Gastrocnemius medialis (tissue), 4 donors: ENCODE data around the gene NARF. TPM values are rescaled to one million over a fixed set of nuclear protein-coding genes. Genes with fewer than 3 reads are reported as not detected.
A peak's percentile ranks its signal among the peaks of the same experiment; 100 is the strongest.

Experiments
- ATAC-seq, 2 donors: fragments of 150-250 bp; one replicate each; pipeline ENCODE4 v1.9.1; 2016
- DNase-seq, 2 donors: peaks; one replicate each; pipeline ENCODE4 v3.0.0-alpha.2; 2019
- H3K27ac ChIP-seq, 4 donors: fragments of 200-600 bp; sonication (generic); 1 replicate in 1 of 4; 2 replicates in 3 of 4; pipeline ENCODE4 v1.5.1; 2016 to 2018; ENCODE audit warnings: mild to moderate bottlenecking in 2 of 4, moderate library complexity in 1 of 4
- H3K27me3 ChIP-seq, 3 donors: fragments of 200-600 bp; sonication (generic) in 2 of 3; 1 replicate in 1 of 3; 2 replicates in 2 of 3; pipeline versions ENCODE4 v1.5.1 to v1.6.0; 2016 to 2019; ENCODE audit warnings: mild to moderate bottlenecking in 1 of 3, moderate library complexity in 1 of 3
- H3K36me3 ChIP-seq, 2 donors: fragments of 200-600 bp; sonication (generic) in 1 of 2; one replicate each; pipeline ENCODE4 v1.5.1; 2017 to 2018
- H3K4me1 ChIP-seq, 2 donors: fragments of 200-600 bp; sonication (generic) in 1 of 2; one replicate each; pipeline ENCODE4 v1.5.1; 2016 to 2017; ENCODE audit warnings: mild to moderate bottlenecking in 2 of 2
- H3K4me3 ChIP-seq, 4 donors: fragments of 200-600 bp; sonication (generic) in 3 of 4; 1 replicate in 1 of 4; 2 replicates in 3 of 4; pipeline ENCODE4 v1.5.1; 2016 to 2019; ENCODE audit warnings: mild to moderate bottlenecking in 2 of 4
- H3K9me3 ChIP-seq, 3 donors: fragments of 200-600 bp; sonication (generic) in 2 of 3; 1 replicate in 1 of 3; 2 replicates in 2 of 3; pipeline ENCODE4 v1.5.1; 2016 to 2019
- CTCF ChIP-seq, 5 experiments: fragments of 450-650 bp in 3 of 5; fragments of 200-600 bp in 2 of 5; sonication (generic) in 2 of 5; IDR thresholded peaks in 4 of 5; conservative IDR thresholded peaks in 1 of 5; 1 replicate in 4 of 5; 2 replicates in 1 of 5; pipeline ENCODE4 v1.5.1; 2016 to 2019; ENCODE audit warnings: antibody characterized with exemption in 5 of 5, mild to moderate bottlenecking in 3 of 5, moderate library complexity in 3 of 5
- POLR2A ChIP-seq, 2 donors: fragments of 450-650 bp; IDR thresholded peaks; one replicate each; pipeline ENCODE4 v1.6.1; 2017; ENCODE audit warnings: antibody characterized with exemption in 2 of 2, mild to moderate bottlenecking in 2 of 2, moderate library complexity in 2 of 2
- in situ Hi-C, 4 donors: fragments of 200-750 bp; cut with MboI; loops; one replicate each; pipeline versions ENCODE4 v1.15.0 to v1.8.0; 2017; ENCODE audit warnings: low sequenced_read_pairs in 4 of 4
- intact Hi-C: fragments of 100-400 bp; cut with DNase I; formaldehyde crosslinking; loops from one replicate; pipeline ENCODE4 v1.15.1; 2023; ENCODE audit warnings: low total_unique reads
- total RNA-seq, 4 donors: library from RNA; depleted of rRNA; stranded (reverse); fragments of >200 nt; gene quantifications; one replicate each; pipeline versions ENCODE4 v1.1.0 to v1.2.3, GENCODE V29; 2016

NARF gene
- total RNA-seq, 4 donors from 2014 or later, result 29.6 to 63.4 (median 49.0) TPM

GRCh38 chr17:82494236-82495055 is 35.9 kb downstream of the NARF start:
- Histone ChIP-seq H3K4me3 (no peak overlapping the region), H3K27me3 (no peaks in the 10 kb centered on the region), H3K36me3 (no peaks in the 10 kb centered on the region), H3K9me3 (no peaks in the 10 kb centered on the region), H3K4me1 (peaks cover 12 to 18% of the 10 kb centered on the region in 2 donors), H3K27ac (peak overlapping the region; percentile 42 to 66 (median 54))
- intact Hi-C loops (loop anchor here (1.0 kb wide), 1 partner anchor 36 kb away; the partner anchor contains the start of gene NARF), in situ Hi-C loops (no loop called here)
- ATAC-seq (peak; percentile 51 to 57), DNase-seq (peak; percentile 71 to 81)
- TF ChIP-seq CTCF (IDR thresholded peaks at IDR 0.05 in 4 of 5, conservative IDR thresholded peaks at IDR 0.05 in 1 of 5) (peak; percentile 64 to 84 (median 76)), POLR2A (IDR thresholded peaks at IDR 0.05) (no peak)

DNA sequence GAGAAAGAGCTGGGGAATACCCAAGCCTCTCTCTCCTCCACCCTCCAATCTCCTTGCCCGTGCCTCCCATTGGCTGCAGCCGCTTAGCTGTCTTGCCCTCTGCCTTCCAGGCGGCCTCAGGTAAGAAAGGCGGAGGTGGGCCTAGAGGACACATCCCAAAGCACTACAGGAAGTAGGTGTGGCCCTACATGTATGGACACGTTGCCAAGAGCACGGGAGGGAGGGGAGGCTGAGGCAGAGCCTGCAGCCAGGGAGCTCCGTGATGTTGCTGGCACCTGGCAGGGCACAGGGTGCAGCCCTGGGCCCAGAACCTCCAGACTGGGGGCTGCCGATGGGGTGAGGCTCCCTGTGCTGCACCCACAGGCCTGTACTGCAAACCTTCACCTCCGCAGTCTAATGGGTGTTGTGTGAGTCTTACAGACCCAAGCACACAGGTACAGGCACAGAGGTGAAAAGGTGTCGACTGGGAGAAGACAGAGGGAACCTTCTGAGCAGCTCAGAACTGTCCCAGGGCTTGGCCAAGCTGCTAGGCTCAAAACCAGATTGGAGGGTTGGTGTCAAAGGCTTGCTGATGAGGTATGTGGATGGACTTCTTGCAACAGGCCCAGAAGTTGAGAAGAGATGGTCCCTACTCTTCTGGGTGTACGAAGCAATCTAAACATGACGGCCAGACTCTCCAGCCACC is 37.4 kb downstream of the NARF start:
- intact Hi-C loops, result loop anchor here (2.0 kb wide), 1 partner anchor 143 kb away; no protein-coding TSS in a partner anchor
- Histone ChIP-seq H3K27ac (peak overlapping the region; percentile 88 to 92 (median 90)), H3K4me1 (peaks cover 12 to 18% of the 10 kb centered on the region in 2 donors), H3K4me3 (peak overlapping the region in 1 of 4 donors; percentile 75), H3K27me3 (no peaks in the 10 kb centered on the region), H3K9me3 (no peaks in the 10 kb centered on the region), H3K36me3 (no peaks in the 10 kb centered on the region)
- in situ Hi-C loops, result no loop called here
- DNase-seq (no peak), ATAC-seq (no peak)
- TF ChIP-seq POLR2A (IDR thresholded peaks at IDR 0.05) (no peak), CTCF (IDR thresholded peaks at IDR 0.05 in 4 of 5, conservative IDR thresholded peaks at IDR 0.05 in 1 of 5) (no peak)

- ATAC-seq (peak; percentile 88 to 91), DNase-seq (peak; percentile 96 to 97)
- Histone ChIP-seq H3K27ac (peak overlapping the region; percentile 88 to 92 (median 90)), H3K36me3 (no peaks in the 10 kb centered on the region), H3K4me1 (peaks cover 12 to 18% of the 10 kb centered on the region in 2 donors), H3K27me3 (no peaks in the 10 kb centered on the region), H3K4me3 (peak overlapping the region; percentile 71 to 77 (median 73)), H3K9me3 (no peaks in the 10 kb centered on the region)
- intact Hi-C loops (loop anchor here (1.0 to 2.0 kb wide), 4 partner anchors 23 to 142 kb away; partner anchors contain the start of genes FOXK2, HEXD and OGFOD3), in situ Hi-C loops (no loop called here)
- TF ChIP-seq CTCF (IDR thresholded peaks at IDR 0.05 in 4 of 5, conservative IDR thresholded peaks at IDR 0.05 in 1 of 5) (no peak), POLR2A (IDR thresholded peaks at IDR 0.05) (peak; percentile 89 to 96)
These were observed 38.2 kb downstream of the NARF start for GRCh38 chr17:82496529-82497434.
